Cardiac fibroblast (primary cell): ENCODE measurements around the gene OR10D3.

Experiments
- DNase-seq, 2 donors: peaks; one replicate each; pipeline versions ENCODE4 v3.0.0 to v3.0.0-alpha.2; 2010; ENCODE audit warnings: low read depth in 2 of 2
- H3K4me3 ChIP-seq, 2 donors: replicated peaks in 1 of 2; 1 replicate in 1 of 2; 2 replicates in 1 of 2; pipeline ENCODE4 v1.5.1; 2011; ENCODE audit warnings: low read depth in 2 of 2, low read length in 2 of 2, mild to moderate bottlenecking in 2 of 2, moderate library complexity in 1 of 2
- CTCF ChIP-seq: IDR thresholded peaks from one replicate; pipeline ENCODE4 v1.5.1; 2011; ENCODE audit warnings: low read depth, mild to moderate bottlenecking, low read length, inconsistent platforms

Gene OR10D3

GRCh38 chr11:124183068-124183467, at the start of gene OR10D3:
OR10D3 (plus strand) TSS chr11:124183345; CDS start chr11:124185270, 1,925 bp downstream.
- no peak for DNase-seq
- no peak within 1 kb of the TSS for H3K4me3 ChIP-seq
- no peak for TF ChIP-seq CTCF

DNA sequence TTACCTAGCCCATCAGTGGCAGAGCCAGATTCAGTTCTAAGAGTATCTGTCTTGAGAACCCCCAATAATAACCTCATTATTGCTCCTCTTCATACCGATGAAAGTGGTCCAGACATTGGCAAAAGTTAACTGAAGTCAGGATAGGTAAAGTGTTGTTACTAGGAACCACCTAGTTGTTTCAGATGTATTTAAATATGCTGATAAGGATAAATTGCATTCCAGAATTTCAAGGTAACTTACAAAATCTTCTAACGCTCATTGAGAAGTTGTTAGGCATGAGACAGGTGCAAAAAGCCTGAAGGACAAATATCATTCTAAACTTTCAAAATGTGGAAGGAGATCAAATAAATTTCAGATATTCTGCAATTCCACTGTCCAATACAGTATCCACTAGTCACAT, 40.1 kb upstream of the OR10D3 start:
- DNase-seq, result no peak
- no peak for TF ChIP-seq CTCF
- H3K4me3 ChIP-seq, result no peak overlapping the region

GRCh38 chr11:124147951-124148350, 35.2 kb upstream of the OR10D3 start:
- DNase-seq, result no peak
- H3K4me3 ChIP-seq, result no peak overlapping the region
- no peak for TF ChIP-seq CTCF

- no peak for TF ChIP-seq CTCF
- DNase-seq, result no peak
- no peak overlapping the region for H3K4me3 ChIP-seq
Observed at GRCh38 chr11:124150684-124151083, 32.5 kb upstream of the OR10D3 start.

DNA sequence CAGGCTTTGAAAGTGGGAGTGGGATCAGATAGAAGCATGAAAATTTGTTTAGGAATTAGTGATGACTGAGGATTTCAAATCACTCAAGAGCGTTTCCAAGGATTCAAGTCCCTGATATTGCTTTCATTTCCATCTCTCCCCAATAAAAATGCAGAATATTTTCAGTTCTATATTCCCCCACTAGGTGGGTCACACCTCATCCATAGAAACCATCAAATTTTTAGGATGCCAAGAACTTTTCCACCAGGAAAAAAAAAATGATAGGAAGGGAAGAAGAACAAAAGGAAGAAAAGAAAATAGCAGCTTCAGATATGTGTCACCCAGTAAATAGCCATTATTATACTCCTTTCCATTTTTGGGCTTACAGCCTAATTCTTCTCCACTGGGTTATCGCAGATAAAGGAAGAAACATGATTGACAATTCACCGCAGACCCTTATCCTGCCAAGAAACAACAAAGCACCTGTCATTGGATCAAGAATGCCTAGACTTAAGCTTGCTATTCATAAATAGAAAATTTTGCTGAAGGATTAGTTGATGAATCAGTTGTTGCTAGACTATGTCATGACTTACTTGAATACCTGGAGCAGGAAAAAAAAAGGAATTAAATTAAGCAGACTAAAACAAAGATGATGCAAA, 30.3 kb upstream of the OR10D3 start:
- peak; percentile 13 for TF ChIP-seq CTCF
- no peak for DNase-seq
- no peak overlapping the region for H3K4me3 ChIP-seq

DNA sequence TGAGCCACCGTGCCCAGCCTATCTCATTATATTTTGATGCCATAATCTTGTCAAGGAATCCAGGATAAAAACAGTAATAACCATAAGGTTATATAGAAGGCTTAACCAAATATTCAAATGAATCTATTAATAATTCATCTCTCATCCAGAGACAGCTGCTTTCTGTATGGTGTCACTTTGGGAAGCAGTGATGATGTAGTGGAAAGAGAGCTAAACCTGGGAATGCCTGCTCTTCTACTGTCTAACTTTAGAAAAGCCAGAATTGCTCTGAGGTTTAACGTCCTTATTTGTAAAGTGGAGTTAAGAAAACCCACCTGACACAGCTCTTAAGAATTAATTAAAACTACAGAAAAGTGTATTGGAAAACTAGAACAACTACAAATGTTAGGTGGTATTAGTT, 29.3 kb upstream of the OR10D3 start:
- no peak overlapping the region for H3K4me3 ChIP-seq
- TF ChIP-seq CTCF, result no peak
- DNase-seq, result no peak

DNA sequence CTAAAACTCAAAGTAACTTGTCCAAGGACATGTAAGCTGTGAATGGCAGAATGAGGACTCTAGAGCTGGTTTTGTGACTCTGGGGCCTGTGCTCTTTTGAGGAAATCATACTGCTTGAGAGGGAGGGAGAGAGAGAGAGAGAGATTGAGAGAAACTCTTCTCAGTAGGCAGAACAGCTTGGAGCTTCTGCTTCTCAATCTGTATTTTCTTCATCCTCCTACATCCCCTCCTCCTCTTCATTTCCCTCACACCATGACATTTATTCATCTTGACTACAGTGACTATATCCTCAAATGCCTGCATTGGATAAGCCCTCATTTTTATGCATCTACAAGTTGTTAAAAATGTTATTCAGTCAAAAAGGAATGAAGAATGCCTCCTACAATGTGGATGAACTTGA, 23.7 kb upstream of the OR10D3 start:
- TF ChIP-seq CTCF, result no peak
- no peak overlapping the region for H3K4me3 ChIP-seq
- DNase-seq, result no peak
